ENCODE results near the gene NCK1.
"Not testable (repeated sequence)": the region's sequence is repeated elsewhere in the genome, so short reads cannot be mapped to it uniquely, and the experiment has no call there.

Gene NCK1

GRCh38 chr3:136862617-136863322 is 762 bp downstream of the NCK1 start:
- DNase-seq (ENCODE audit: low spot score) = peak; percentile 17

DNA sequence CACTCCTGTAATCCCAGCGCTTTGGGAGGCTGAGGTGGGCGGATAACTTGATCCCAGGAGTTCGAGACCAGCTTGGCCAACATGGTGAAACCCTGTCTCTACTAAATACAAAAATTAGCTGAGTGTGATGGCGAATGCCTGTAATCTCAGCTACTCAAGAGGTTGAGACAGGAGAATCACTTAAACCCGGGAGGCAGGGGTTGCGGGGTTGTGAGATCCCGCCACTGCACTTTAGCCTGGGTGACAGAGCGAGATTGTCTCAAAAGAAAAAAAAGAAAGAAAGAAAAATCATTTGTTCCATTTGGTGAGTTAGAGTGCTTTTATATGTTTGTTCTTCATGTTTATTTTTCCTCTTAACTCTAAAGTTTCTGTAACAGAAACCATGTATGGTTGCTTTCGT is 7.3 kb downstream of the NCK1 start:
- no peak for DNase-seq (ENCODE audit: low spot score)

DNA sequence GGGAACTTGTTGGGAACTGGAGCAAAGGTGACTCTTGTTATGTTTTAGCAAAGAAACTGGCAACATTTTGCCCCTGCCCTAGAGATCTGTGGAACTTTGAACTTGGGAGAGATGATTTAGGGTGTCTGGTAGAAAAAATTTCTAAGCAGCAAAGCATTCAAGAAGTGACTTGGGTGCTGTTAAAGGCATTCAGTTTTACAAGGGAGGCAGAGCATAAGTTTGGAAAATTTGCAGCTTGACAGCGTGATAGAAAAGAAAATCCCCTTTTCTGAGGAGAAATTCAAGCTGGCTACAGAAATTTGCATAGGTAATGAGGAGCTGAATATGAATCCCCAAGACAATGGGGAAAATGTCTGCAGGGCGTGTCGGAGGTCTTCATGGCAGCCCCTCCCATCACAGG is 10.2 kb downstream of the NCK1 start:
- DNase-seq (ENCODE audit: low spot score) = not testable (repeated sequence)

- not testable (repeated sequence) for DNase-seq (ENCODE audit: low spot score)
Observed at GRCh38 chr3:136879510-136879909, 17.5 kb downstream of the NCK1 start.

- DNase-seq (ENCODE audit: low spot score) = no peak
Observed at GRCh38 chr3:136882571-136882970, 20.6 kb downstream of the NCK1 start.

DNA sequence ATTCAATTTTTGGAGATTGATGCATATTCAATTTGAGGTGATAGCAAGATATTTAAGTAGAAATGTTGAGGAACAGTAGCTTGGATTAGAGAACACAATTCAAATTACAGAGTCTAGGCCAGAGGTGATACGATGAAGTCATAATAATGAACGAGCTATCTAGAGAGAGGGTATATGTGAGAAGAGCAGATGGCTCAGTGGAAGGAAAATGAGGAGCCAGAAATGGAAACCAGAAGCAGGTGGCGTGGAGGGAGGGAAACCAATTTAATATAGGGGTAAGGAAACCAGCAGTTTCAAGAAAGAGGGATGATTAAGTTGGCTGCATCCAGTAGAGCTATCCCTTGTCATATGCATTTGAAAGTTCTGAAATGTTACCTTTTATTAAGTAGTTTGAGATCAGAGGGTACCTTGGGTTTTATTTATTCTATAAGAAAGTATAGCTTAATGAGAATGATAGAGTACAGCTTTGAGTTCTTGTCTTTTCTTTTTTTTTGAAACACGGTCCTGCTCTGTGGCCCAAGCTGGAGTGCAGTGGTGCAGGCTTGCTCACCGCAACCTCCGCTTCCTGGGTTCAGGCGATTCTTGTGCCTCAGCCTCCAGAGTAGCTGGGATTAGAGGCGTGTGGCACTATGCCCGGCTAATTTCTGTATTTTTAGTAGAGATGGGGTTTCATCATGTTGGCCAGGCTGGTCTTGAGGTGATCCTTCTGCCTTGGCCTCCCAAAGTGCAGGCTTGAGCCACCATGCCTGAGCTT is 22.1 kb downstream of the NCK1 start:
- DNase-seq (ENCODE audit: low spot score) = no peak

DNA sequence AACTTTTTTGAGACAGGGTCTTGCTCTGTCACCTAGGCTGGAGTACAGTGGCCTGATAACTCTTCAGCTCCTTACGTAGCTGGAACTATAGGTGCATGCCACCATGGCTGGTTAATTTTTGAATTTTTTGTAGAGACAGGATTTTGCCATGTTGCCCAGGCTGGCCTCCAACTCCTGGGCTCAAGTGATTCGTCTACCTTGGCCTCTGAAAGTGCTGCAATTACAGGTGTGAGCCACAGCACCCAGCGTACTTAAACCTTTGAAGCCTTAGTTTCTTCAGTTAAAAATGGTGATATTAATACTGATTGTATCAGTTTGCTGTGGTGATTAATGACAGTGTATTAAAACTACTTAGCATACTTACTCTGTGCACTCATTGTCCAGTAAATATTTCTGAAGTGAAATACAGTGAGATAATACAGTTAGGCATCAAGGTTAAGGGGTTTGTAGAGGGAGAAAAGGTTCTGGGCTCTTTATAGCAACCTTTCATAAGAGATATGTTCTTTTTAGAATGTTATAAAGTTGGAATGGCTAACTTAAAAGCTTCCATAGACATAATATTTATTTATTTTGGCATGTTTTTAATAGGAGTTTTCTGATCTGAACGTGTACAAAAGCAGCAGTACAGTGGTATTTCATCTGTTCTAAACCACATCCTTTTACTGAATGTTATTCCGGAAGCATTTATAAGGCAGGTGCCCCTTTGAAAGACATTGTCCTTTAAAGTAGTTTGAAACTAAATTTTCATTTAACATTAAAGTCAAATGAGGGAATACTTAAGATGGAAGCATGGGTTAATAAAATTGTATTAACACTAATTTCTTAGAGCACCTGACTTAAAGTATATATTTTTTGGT is 23.6 kb downstream of the NCK1 start:
- DNase-seq (ENCODE audit: low spot score) = no peak

- DNase-seq (ENCODE audit: low spot score) = no peak
Observed at GRCh38 chr3:136889947-136890346, 27.9 kb downstream of the NCK1 start.

GRCh38 chr3:136891934-136892855 is 30.2 kb downstream of the NCK1 start:
- DNase-seq (ENCODE audit: low spot score) = no peak

DNA sequence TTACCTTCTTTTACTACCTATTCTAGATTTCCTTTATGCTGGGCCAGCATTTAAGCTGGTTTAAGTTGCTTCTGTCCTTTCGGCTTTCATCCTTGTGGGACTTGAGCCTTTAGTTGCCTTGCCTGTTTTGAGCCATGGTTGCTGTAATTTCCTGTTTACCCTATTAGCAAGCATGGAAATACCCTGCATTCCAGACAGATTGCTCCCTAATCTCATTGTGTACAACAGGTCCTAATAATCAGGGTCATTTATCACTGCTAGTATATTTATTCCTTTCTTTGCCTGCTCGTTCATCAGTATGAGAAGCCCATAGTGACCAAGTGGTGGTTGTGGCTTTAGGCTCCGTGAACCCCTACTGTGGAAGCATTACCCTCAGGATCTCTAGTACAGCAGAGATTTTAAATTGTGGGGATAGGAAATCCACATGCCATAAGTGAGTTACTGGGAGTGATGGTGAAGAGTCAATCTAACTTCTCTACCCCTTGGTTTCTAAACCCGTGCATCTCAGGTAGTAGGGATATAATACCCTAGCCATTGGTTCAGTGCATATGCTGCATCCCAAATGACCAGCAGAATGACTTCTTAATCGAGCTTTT is 31.9 kb downstream of the NCK1 start:
- no peak for DNase-seq (ENCODE audit: low spot score)

- DNase-seq (ENCODE audit: low spot score) = not testable (repeated sequence)
Observed at GRCh38 chr3:136897171-136897570, 35.2 kb downstream of the NCK1 start.

DNA sequence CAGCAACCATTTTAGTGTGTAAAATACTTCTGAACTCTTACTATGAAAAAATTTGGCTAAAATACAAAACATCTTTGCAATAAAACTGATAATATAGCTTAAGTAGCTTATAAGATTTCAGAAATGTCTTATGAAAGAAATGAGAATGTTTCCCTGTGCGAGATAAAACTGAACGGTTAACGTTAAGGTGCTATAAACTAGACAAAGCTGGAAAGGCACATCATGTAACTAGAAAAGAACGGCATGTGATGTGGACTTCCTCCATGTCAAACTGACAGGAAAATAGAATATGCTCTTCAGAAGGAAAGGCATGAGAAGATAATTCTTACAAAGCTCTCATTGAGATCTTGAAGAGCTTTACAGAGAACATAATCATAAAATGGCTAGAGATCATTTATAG is 36.5 kb downstream of the NCK1 start:
- DNase-seq (ENCODE audit: low spot score) = no peak

- no peak for DNase-seq (ENCODE audit: low spot score)
Observed at GRCh38 chr3:136898954-136899353, 36.9 kb downstream of the NCK1 start.

- no peak for DNase-seq (ENCODE audit: low spot score)
Observed at GRCh38 chr3:136899622-136900158, 37.7 kb downstream of the NCK1 start.

GRCh38 chr3:136900694-136901093 is 38.7 kb downstream of the NCK1 start:
- DNase-seq (ENCODE audit: low spot score) = not testable (repeated sequence)

DNA sequence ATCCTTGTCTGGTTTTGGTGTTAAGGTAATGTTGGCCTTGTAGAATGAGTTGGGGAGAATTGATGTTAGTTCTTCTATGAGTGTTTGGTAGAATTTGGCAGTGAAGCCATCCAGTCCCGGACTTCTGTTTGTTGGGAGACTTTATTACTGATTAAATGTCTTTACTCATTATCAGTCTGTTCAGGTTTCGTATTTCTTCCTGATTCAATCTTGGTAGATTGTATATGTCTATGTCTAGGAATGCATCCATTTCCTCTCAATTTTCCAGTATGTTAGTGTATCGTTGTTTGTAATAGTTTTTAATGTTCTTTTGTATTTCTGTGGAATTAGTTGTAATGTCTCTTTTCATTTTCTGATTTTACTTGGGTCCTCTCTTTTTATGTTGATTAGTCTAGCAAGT is 39.4 kb downstream of the NCK1 start:
- DNase-seq (ENCODE audit: low spot score) = no peak

DNA sequence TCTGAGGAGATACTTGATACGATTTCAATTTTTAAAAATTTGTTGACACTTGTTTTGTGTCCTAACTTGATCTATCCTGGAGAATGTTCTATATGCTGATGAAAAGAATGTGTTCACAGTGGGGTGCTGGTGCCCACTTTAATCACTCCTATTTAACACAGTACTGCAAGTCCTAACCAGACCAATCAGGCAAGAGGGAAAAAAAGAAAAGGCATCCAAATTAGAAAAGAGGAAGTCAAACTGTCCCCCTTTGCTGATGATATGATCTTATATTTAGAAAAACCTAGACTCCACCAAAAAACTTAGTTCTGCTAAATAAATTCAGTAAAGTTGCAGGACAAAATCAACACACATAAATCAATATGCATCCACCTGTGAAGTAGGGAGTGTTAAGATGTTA is 40.5 kb downstream of the NCK1 start:
- not testable (repeated sequence) for DNase-seq (ENCODE audit: low spot score)

DNA sequence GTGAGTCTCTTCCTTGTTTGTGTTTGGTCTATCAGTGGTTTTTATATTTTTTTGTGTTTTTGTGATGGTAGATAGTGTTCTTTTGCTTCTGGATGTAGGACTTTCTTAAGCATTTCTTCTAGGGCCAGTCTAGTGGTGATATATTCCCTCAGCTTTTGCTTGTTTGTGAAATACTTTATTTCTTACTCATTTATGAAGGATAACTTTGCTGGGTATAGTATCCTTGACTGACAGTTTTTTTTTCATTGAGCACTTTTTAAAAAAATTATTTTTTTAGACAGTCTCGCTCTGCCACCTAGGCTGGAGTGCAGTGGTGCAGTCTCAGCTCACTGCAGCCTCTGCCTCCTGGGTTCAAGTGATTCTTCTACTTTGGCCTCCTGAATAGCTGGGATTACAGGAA is 41.9 kb downstream of the NCK1 start:
- DNase-seq (ENCODE audit: low spot score) = no peak

DNA sequence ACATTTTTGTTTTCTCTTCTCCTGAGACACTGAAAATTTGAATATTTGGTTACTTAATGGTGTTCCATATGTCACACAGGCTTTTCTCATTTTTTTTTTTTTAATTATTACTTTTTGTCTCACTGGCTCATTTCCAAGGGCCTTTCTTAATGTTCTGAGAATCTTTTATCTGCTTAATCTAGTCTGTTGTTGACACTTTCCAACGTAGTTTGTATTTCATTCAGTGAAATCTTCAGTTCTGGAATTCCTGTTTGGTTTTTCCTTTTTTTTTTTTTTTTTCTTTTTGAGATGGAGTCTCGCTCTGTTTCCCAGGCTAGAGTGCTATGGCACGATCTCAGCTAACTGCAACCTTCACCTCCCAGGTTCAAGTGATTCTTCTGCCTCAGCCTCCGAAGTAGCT is 42.7 kb downstream of the NCK1 start:
- DNase-seq (ENCODE audit: low spot score) = no peak

- DNase-seq (ENCODE audit: low spot score) = no peak
Observed at GRCh38 chr3:136905549-136905948, 43.5 kb downstream of the NCK1 start.

GRCh38 chr3:136906725-136907124 is 44.7 kb downstream of the NCK1 start:
- DNase-seq (ENCODE audit: low spot score) = no peak

All from putamen (tissue), 1 donor.